GM23248 (cell line): Measurements from ENCODE around the gene CDIP1. TPM values are rescaled to one million over a fixed set of nuclear protein-coding genes. Genes with fewer than 3 reads are reported as not detected.

Experiments used
- DNase-seq: peaks from one replicate; pipeline ENCODE4 v3.0.0-alpha.2; 2015
- H2AFZ ChIP-seq: fragments of 200-600 bp; sonication (generic); 2 replicates; pipeline ENCODE4 v1.6.1; 2016; ENCODE audit warnings: antibody characterized with exemption
- H3F3A ChIP-seq: fragments of 200-600 bp; sonication (generic); 2 replicates; pipeline ENCODE4 v1.6.1; 2016; ENCODE audit warnings: mild to moderate bottlenecking, antibody characterized with exemption, mixed run types; ENCODE audit not compliant: insufficient read depth
- H3K27ac ChIP-seq: fragments of 200-600 bp; sonication (generic); 2 replicates; pipeline ENCODE4 v1.5.1; 2016; ENCODE audit warnings: mild to moderate bottlenecking
- H3K27me3 ChIP-seq: fragments of 200-600 bp; sonication (generic); replicated peaks from 2 replicates; pipeline ENCODE4 v1.6.1; 2016; ENCODE audit warnings: mild to moderate bottlenecking; ENCODE audit not compliant: insufficient read depth
- H3K36me3 ChIP-seq: fragments of 200-600 bp; sonication (generic); 2 replicates; pipeline ENCODE4 v1.6.1; 2016; ENCODE audit warnings: low read depth, mild to moderate bottlenecking
- H3K4me1 ChIP-seq: fragments of 200-600 bp; sonication (generic); 2 replicates; pipeline ENCODE4 v1.6.1; 2016; ENCODE audit warnings: mild to moderate bottlenecking; ENCODE audit not compliant: insufficient read depth
- H3K4me2 ChIP-seq: fragments of 200-600 bp; sonication (generic); one replicate; pipeline ENCODE4 v1.6.1; 2016; ENCODE audit warnings: mild to moderate bottlenecking; ENCODE audit not compliant: unreplicated experiment
- H3K4me3 ChIP-seq: fragments of 200-600 bp; sonication (generic); 2 replicates; pipeline ENCODE4 v1.5.1; 2016; ENCODE audit warnings: mild to moderate bottlenecking
- H3K79me2 ChIP-seq: fragments of 200-600 bp; sonication (generic); 2 replicates; pipeline ENCODE4 v1.6.1; 2016; ENCODE audit warnings: mild to moderate bottlenecking; ENCODE audit not compliant: insufficient read depth
- H3K9ac ChIP-seq: fragments of 200-600 bp; sonication (generic); 2 replicates; pipeline ENCODE4 v1.6.1; 2016; ENCODE audit warnings: mild to moderate bottlenecking
- H3K9me2 ChIP-seq: fragments of 200-600 bp; sonication (generic); 2 replicates; pipeline ENCODE4 v1.6.1; 2016; ENCODE audit warnings: mixed run types, mild to moderate bottlenecking, moderate library complexity; ENCODE audit not compliant: insufficient read depth
- H3K9me3 ChIP-seq: fragments of 200-600 bp; sonication (generic); one replicate; pipeline ENCODE4 v1.6.1; 2017; ENCODE audit warnings: low read depth
- H4K20me1 ChIP-seq: fragments of 200-600 bp; sonication (generic); 2 replicates; pipeline ENCODE4 v1.6.0; 2016; ENCODE audit not compliant: insufficient read depth
- EZH2 ChIP-seq: fragments of 200-600 bp; sonication (generic); IDR thresholded peaks from 2 replicates; pipeline ENCODE4 v1.6.1; 2018; ENCODE audit warnings: antibody characterized with exemption, mild to moderate bottlenecking; ENCODE audit not compliant: insufficient read depth, poor library complexity, severe bottlenecking
- EZH2phosphoT487 ChIP-seq: fragments of 200-600 bp; sonication (generic); IDR thresholded peaks from 2 replicates; pipeline ENCODE4 v1.6.1; 2018; ENCODE audit warnings: antibody characterized with exemption, moderate library complexity, mild to moderate bottlenecking, low read depth; ENCODE audit not compliant: insufficient read depth
- WGBS, 2 experiments: methylation state at CpG; one replicate each; pipeline ENCODE4 v1.1.6; 2015 to 2017; ENCODE audit warnings: low lambda C conversion rate in 2 of 2, low coverage in 1 of 2; ENCODE audit errors: missing lambda C conversion rate in 2 of 2; 5-methylcytosine and 5-hydroxymethylcytosine counted together
- in situ Hi-C: fragments of 300-500 bp; cut with MboI; formaldehyde crosslinking; loops from 2 replicates; pipeline ENCODE4 v1.15.0; 2020
- polyA plus RNA-seq: library from polyadenylated mRNA; unstranded; fragments of >200 nt; fragmentation: Nextera tagmentation; extraction: Ambion mirVana; gene quantifications from 2 replicates; pipeline ENCODE4 v1.2.1, GENCODE V29; 2016
- total RNA-seq: library from RNA; depleted of rRNA; stranded (reverse); fragments of >200 nt; shearing (Covaris generic); gene quantifications from 2 replicates; pipeline ENCODE4 v1.2.3, GENCODE V29; 2014

Gene CDIP1
- total and polyA plus RNA-seq, 2 experiments from 2014 or later, result 14.7 to 17.7 TPM

- Histone ChIP-seq H3K9ac (peak overlapping the region; percentile 80), H3K27ac (no peak overlapping the region), H3K79me2 (peaks cover 18% of the 10 kb centered on the region), H3K4me1 (no peaks in the 10 kb centered on the region), H3K9me2 (no peaks in the 10 kb centered on the region), H2AFZ (peak overlapping the region; percentile 90), H3F3A (no peaks in the 10 kb centered on the region), H3K4me3 (peak overlapping the region; percentile 87), H3K36me3 (no peaks in the 10 kb centered on the region), H3K4me2 (peak overlapping the region; percentile 83), H4K20me1 (no peaks in the 10 kb centered on the region), H3K27me3 (no peaks in the 10 kb centered on the region), H3K9me3 (no peaks in the 10 kb centered on the region)
- in situ Hi-C loops, result no loop called here
- 8 to 10% methylated on average over 53 to 61 of the region's 75 CpGs for WGBS, 2 experiments
- peak; percentile 57 for DNase-seq
- no peak for TF ChIP-seq EZH2phosphoT487
- no peak for TF ChIP-seq EZH2
Measured at GRCh38 chr16:4537376-4538343, 913 bp downstream of the CDIP1 start.

GRCh38 chr16:4536391-4537106 is 2.0 kb downstream of the CDIP1 start:
- DNase-seq, result no peak
- Histone ChIP-seq H2AFZ (no peak overlapping the region), H3K4me1 (no peaks in the 10 kb centered on the region), H3K4me2 (no peak overlapping the region), H3K9me3 (no peaks in the 10 kb centered on the region), H3K27me3 (no peaks in the 10 kb centered on the region), H3K4me3 (no peak overlapping the region), H3F3A (no peaks in the 10 kb centered on the region), H3K36me3 (no peaks in the 10 kb centered on the region), H3K79me2 (peaks cover 18% of the 10 kb centered on the region), H3K9ac (no peak overlapping the region), H4K20me1 (no peaks in the 10 kb centered on the region), H3K27ac (no peak overlapping the region), H3K9me2 (no peaks in the 10 kb centered on the region)
- TF ChIP-seq EZH2, result no peak
- no peak for TF ChIP-seq EZH2phosphoT487
- in situ Hi-C loops, result no loop called here
- WGBS, 2 experiments, result 94 to 96% methylated on average over 15 of the region's 15 CpGs

DNA sequence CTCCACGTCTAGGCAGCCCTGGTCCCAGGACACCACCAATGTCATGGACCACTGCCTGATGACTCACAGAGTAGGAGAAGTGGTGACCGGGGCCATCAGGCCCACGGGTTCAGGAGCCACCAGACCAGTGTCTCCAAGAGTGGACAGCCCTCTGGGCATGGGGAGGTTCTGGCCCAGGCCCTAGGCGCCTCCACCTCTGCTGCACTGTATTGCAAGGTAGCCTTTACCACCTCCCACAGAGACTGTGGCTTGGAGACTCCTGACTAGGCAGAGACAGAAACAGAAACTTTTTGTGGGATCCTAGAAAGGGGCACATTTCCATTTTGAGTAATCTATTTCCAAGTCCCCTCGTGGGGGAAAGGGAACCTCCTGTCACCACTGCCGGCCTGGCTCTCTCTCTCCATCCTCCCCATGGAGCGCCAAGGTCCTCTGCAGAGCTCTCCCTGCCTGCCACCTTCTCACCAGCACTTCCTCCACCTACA is 2.9 kb downstream of the CDIP1 start:
- DNase-seq, result no peak
- Histone ChIP-seq H3K9me2 (no peaks in the 10 kb centered on the region), H3K27me3 (no peaks in the 10 kb centered on the region), H3K36me3 (no peaks in the 10 kb centered on the region), H3F3A (no peaks in the 10 kb centered on the region), H3K4me1 (no peaks in the 10 kb centered on the region), H3K9ac (no peak overlapping the region), H3K4me2 (no peak overlapping the region), H3K27ac (no peak overlapping the region), H3K79me2 (peaks cover 18% of the 10 kb centered on the region), H3K9me3 (no peaks in the 10 kb centered on the region), H2AFZ (no peak overlapping the region), H3K4me3 (no peak overlapping the region), H4K20me1 (no peaks in the 10 kb centered on the region)
- in situ Hi-C loops, result no loop called here
- WGBS, 2 experiments, result 76 to 86% methylated on average over 7 of the region's 7 CpGs
- TF ChIP-seq EZH2 (no peak), EZH2phosphoT487 (no peak)

DNA sequence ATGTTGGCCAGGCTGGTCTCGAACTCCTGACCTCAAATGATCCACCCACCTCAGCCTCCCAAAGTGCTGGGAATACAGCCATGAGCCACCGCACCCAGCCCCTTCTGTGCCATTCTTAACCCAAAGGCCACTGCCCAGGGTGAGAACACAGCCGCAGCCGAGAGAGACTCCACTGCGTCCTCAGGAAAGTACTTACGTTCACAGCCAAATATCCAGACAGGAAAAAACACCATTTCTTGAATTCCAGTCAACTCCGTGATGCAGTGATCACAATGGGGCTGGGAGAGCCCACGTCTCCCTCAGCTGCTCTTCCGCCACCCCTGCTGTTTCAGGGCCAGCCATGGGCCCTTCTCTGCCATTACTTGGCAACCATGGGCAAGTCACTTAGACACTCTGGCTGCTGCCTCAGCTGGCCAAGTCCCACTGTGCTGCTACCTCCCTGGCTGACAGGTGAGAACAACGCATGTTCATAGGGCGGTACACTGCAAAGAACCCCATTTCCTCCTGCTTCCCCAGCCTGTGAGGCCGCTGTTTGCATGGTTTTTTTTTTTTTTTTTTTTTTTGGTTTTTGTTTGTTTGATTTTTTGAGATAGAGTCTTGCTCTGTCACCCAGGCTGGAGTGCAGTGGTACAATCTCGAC is 4.3 kb downstream of the CDIP1 start:
- Histone ChIP-seq H3K9me3 (no peaks in the 10 kb centered on the region), H3K9me2 (no peaks in the 10 kb centered on the region), H3K4me1 (no peaks in the 10 kb centered on the region), H3K4me2 (no peak overlapping the region), H3F3A (no peaks in the 10 kb centered on the region), H3K4me3 (no peak overlapping the region), H4K20me1 (no peaks in the 10 kb centered on the region), H3K36me3 (no peaks in the 10 kb centered on the region), H3K79me2 (peaks cover 18% of the 10 kb centered on the region), H3K27me3 (no peaks in the 10 kb centered on the region), H3K9ac (no peak overlapping the region), H2AFZ (no peak overlapping the region), H3K27ac (no peak overlapping the region)
- no peak for TF ChIP-seq EZH2
- TF ChIP-seq EZH2phosphoT487, result no peak
- in situ Hi-C loops, result no loop called here
- no peak for DNase-seq
- WGBS, 2 experiments, result 85 to 86% methylated on average over 12 to 13 of the region's 13 CpGs
